Osteoblast (primary cell): Measurements from ENCODE around the gene PTPRN2. TPM values are rescaled to one million over a fixed set of nuclear protein-coding genes. Genes with fewer than 3 reads are reported as not detected.
"Not testable (repeated sequence)": the region's sequence is repeated elsewhere in the genome, so short reads cannot be mapped to it uniquely, and the experiment has no call there.

ENCODE experiments used
- DNase-seq: peaks from one replicate; pipeline ENCODE4 v3.0.0; 2011; ENCODE audit warnings: low spot score, mixed read lengths; ENCODE audit not compliant: insufficient read length; ENCODE audit errors: missing footprints
- H2AFZ ChIP-seq: 2 replicates; pipeline ENCODE4 v1.6.0; 2011; ENCODE audit warnings: mild to moderate bottlenecking, low read length
- H3K27ac ChIP-seq: 2 replicates; pipeline ENCODE4 v1.5.1; 2011; ENCODE audit warnings: mild to moderate bottlenecking, low read depth, low read length, moderate library complexity
- H3K27me3 ChIP-seq: 2 replicates; pipeline ENCODE4 v1.6.0; 2012; ENCODE audit warnings: mild to moderate bottlenecking, control low read depth, inconsistent platforms, low read length, moderate library complexity; ENCODE audit not compliant: insufficient read depth
- H3K36me3 ChIP-seq: 2 replicates; pipeline ENCODE4 v1.5.1; 2011; ENCODE audit warnings: mild to moderate bottlenecking, low read length, control low read depth, moderate library complexity; ENCODE audit not compliant: insufficient read depth
- H3K4me1 ChIP-seq: 2 replicates; pipeline ENCODE4 v1.5.1; 2011; ENCODE audit warnings: mild to moderate bottlenecking, low read length, control low read depth, moderate library complexity; ENCODE audit not compliant: insufficient read depth
- H3K4me2 ChIP-seq: 2 replicates; pipeline ENCODE4 v1.6.0; 2011; ENCODE audit warnings: mild to moderate bottlenecking, low read length; ENCODE audit not compliant: insufficient read depth
- H3K4me3 ChIP-seq: fragments of 200-600 bp; sonication (generic); 3 replicates; pipeline ENCODE4 v1.5.1; 2012; ENCODE audit warnings: mild to moderate bottlenecking, low read length, inconsistent platforms; ENCODE audit not compliant: insufficient read depth
- H3K79me2 ChIP-seq: 2 replicates; pipeline ENCODE4 v1.6.0; 2012; ENCODE audit warnings: mild to moderate bottlenecking, low read length, control low read depth, inconsistent platforms; ENCODE audit not compliant: insufficient read depth
- H3K9me3 ChIP-seq: 2 replicates; pipeline ENCODE4 v1.5.1; 2011; ENCODE audit warnings: low read depth, low read length, control low read depth
- H4K20me1 ChIP-seq: 2 replicates; pipeline ENCODE4 v1.6.0; 2012; ENCODE audit warnings: mild to moderate bottlenecking, low read length, control low read depth; ENCODE audit not compliant: insufficient read depth
- CTCF ChIP-seq: IDR thresholded peaks from 2 replicates; pipeline ENCODE4 v1.5.1; 2011; ENCODE audit warnings: mild to moderate bottlenecking, low read depth, low read length, moderate library complexity; ENCODE audit errors: extremely low read depth
- total RNA-seq: library from RNA; depleted of rRNA; stranded (reverse); fragments of >200 nt; gene quantifications from 2 replicates; pipeline ENCODE4 v1.2.3, GENCODE V29; 2012

Gene PTPRN2
- total RNA-seq, 1 donor, result 0.36 TPM

GRCh38 chr7:157918326-157919080 lies 669.1 kb downstream of the PTPRN2 start:
- Histone ChIP-seq H3K79me2 (no peaks in the 10 kb centered on the region), H3K27me3 (no peaks in the 10 kb centered on the region), H3K27ac (no peak overlapping the region), H4K20me1 (no peaks in the 10 kb centered on the region), H3K9me3 (no peaks in the 10 kb centered on the region), H2AFZ (no peak overlapping the region), H3K36me3 (no peaks in the 10 kb centered on the region), H3K4me1 (no peaks in the 10 kb centered on the region), H3K4me2 (no peak overlapping the region), H3K4me3 (no peak overlapping the region)
- no peak for DNase-seq
- no peak for TF ChIP-seq CTCF

- no peaks in the 10 kb centered on the region for H3K27me3 ChIP-seq
- no peaks in the 10 kb centered on the region for H3K36me3 ChIP-seq
- H3K4me2 ChIP-seq, result no peak overlapping the region
- no peak for TF ChIP-seq CTCF
- no peak overlapping the region for H3K27ac ChIP-seq
- H2AFZ ChIP-seq, result no peak overlapping the region
- H3K4me3 ChIP-seq, result no peak overlapping the region
- no peaks in the 10 kb centered on the region for H3K9me3 ChIP-seq
- H3K4me1 ChIP-seq, result no peaks in the 10 kb centered on the region
- H3K79me2 ChIP-seq, result no peaks in the 10 kb centered on the region
- no peak for DNase-seq
- H4K20me1 ChIP-seq, result no peaks in the 10 kb centered on the region
Measured at GRCh38 chr7:157916946-157917640, 670.5 kb downstream of the PTPRN2 start.

GRCh38 chr7:157910446-157910845 lies 677.2 kb downstream of the PTPRN2 start:
- Histone ChIP-seq H4K20me1 (no peaks in the 10 kb centered on the region), H3K27ac (no peak overlapping the region), H2AFZ (no peak overlapping the region), H3K27me3 (no peaks in the 10 kb centered on the region), H3K36me3 (no peaks in the 10 kb centered on the region), H3K9me3 (no peaks in the 10 kb centered on the region), H3K4me3 (no peak overlapping the region), H3K79me2 (no peaks in the 10 kb centered on the region), H3K4me2 (no peak overlapping the region), H3K4me1 (no peaks in the 10 kb centered on the region)
- DNase-seq, result no peak
- no peak for TF ChIP-seq CTCF

- not testable (repeated sequence) for H3K27me3 ChIP-seq, DNase-seq, H4K20me1 ChIP-seq, H3K4me1 ChIP-seq, H3K36me3 ChIP-seq, H3K4me2 ChIP-seq, H2AFZ ChIP-seq, H3K9me3 ChIP-seq, H3K79me2 ChIP-seq, H3K4me3 ChIP-seq, H3K27ac ChIP-seq
Measured at GRCh38 chr7:157910045-157910444, 677.6 kb downstream of the PTPRN2 start.
